H9 (cell line): ENCODE data around the gene PLEKHA1. TPM values are rescaled to one million over a fixed set of nuclear protein-coding genes. Genes with fewer than 3 reads are reported as not detected.
A peak's percentile ranks its signal among the peaks of the same experiment; 100 is the strongest.

Experiments used
- DNase-seq: peaks from one replicate; pipeline ENCODE4 v3.0.0-alpha.2; 2017
- H2AFZ ChIP-seq: one replicate; pipeline ENCODE4 v1.6.1; 2013; ENCODE audit warnings: mild to moderate bottlenecking, low read length, control low read depth, moderate library complexity
- H2AK5ac ChIP-seq: 2 replicates; pipeline ENCODE4 v1.6.1; 2013; ENCODE audit warnings: low read length, control low read depth, mixed read lengths; ENCODE audit not compliant: insufficient read length
- H2BK120ac ChIP-seq: one replicate; pipeline ENCODE4 v1.6.1; 2013; ENCODE audit warnings: low read depth, mild to moderate bottlenecking, low read length, control low read depth, inconsistent platforms; ENCODE audit not compliant: poor library complexity, severe bottlenecking
- H2BK12ac ChIP-seq: 2 replicates; pipeline ENCODE4 v1.6.1; 2013; ENCODE audit warnings: low read length, control low read depth, mixed read lengths, low read depth; ENCODE audit not compliant: insufficient read length
- H2BK15ac ChIP-seq: 2 replicates; pipeline ENCODE4 v1.6.1; 2013; ENCODE audit warnings: low read depth, low read length, control low read depth
- H2BK20ac ChIP-seq: one replicate; pipeline ENCODE4 v1.6.1; 2013; ENCODE audit warnings: low read depth, mild to moderate bottlenecking, low read length, control low read depth, inconsistent platforms; ENCODE audit not compliant: poor library complexity, severe bottlenecking
- H2BK5ac ChIP-seq: 2 replicates; pipeline ENCODE4 v1.6.1; 2013; ENCODE audit warnings: low read length, control low read depth, mixed read lengths; ENCODE audit not compliant: insufficient read length
- H3K14ac ChIP-seq: 2 replicates; pipeline ENCODE4 v1.6.1; 2013; ENCODE audit warnings: low read length, control low read depth; ENCODE audit not compliant: insufficient read depth
- H3K18ac ChIP-seq: 2 replicates; pipeline ENCODE4 v1.6.1; 2013; ENCODE audit warnings: low read depth, mild to moderate bottlenecking, mixed read lengths, low read length, control low read depth; ENCODE audit not compliant: insufficient read length
- H3K23ac ChIP-seq: 2 replicates; pipeline ENCODE4 v1.6.1; 2013; ENCODE audit warnings: low read length, control low read depth, mixed read lengths, low read depth; ENCODE audit not compliant: insufficient read length
- H3K23me2 ChIP-seq: 2 replicates; pipeline ENCODE4 v1.6.1; 2013; ENCODE audit warnings: low read depth, mild to moderate bottlenecking, mixed read lengths, low read length, control low read depth; ENCODE audit not compliant: insufficient read length, poor library complexity, severe bottlenecking
- H3K27ac ChIP-seq: 2 replicates; pipeline ENCODE4 v1.5.1; 2013; ENCODE audit warnings: low read length, control low read depth, mixed read lengths, low read depth; ENCODE audit not compliant: insufficient read length
- H3K27me3 ChIP-seq: 2 replicates; pipeline ENCODE4 v1.6.1; 2013; ENCODE audit warnings: low read length, control low read depth, inconsistent platforms; ENCODE audit not compliant: insufficient read depth
- H3K4ac ChIP-seq: 2 replicates; pipeline ENCODE4 v1.6.1; 2013; ENCODE audit warnings: low read depth, mild to moderate bottlenecking, control low read depth, inconsistent platforms, low read length, moderate library complexity
- H3K4me1 ChIP-seq: 2 replicates; pipeline ENCODE4 v1.6.1; 2013; ENCODE audit warnings: low read length, control low read depth, inconsistent platforms; ENCODE audit not compliant: insufficient read depth
- H3K4me2 ChIP-seq: 2 replicates; pipeline ENCODE4 v1.6.1; 2013; ENCODE audit warnings: low read length, control low read depth, mixed read lengths; ENCODE audit not compliant: insufficient read length, insufficient read depth
- H3K56ac ChIP-seq: 2 replicates; pipeline ENCODE4 v1.6.1; 2013; ENCODE audit warnings: low read depth, mild to moderate bottlenecking, mixed read lengths, low read length, control low read depth; ENCODE audit not compliant: insufficient read length
- H3K79me1 ChIP-seq: 2 replicates; pipeline ENCODE4 v1.6.1; 2013; ENCODE audit warnings: low read depth, mild to moderate bottlenecking, moderate library complexity, low read length, control low read depth, inconsistent platforms; ENCODE audit not compliant: insufficient read depth, poor library complexity, severe bottlenecking
- H3K79me2 ChIP-seq: 2 replicates; pipeline ENCODE4 v1.6.1; 2013; ENCODE audit warnings: low read length, control low read depth, inconsistent platforms; ENCODE audit not compliant: insufficient read depth
- H3K9ac ChIP-seq: 2 replicates; pipeline ENCODE4 v1.6.1; 2013; ENCODE audit warnings: low read length, control low read depth, mixed read lengths; ENCODE audit not compliant: insufficient read length; ENCODE audit errors: extremely low read depth
- H3K9me3 ChIP-seq: one replicate; pipeline ENCODE4 v1.6.1; 2013; ENCODE audit warnings: low read depth, low read length, inconsistent platforms; ENCODE audit not compliant: control insufficient read depth
- H3T11ph ChIP-seq: one replicate; pipeline ENCODE4 v1.6.1; 2013; ENCODE audit warnings: mild to moderate bottlenecking, low read length, control low read depth, inconsistent platforms
- H4K20me1 ChIP-seq: one replicate; pipeline ENCODE4 v1.6.1; 2013; ENCODE audit not compliant: control insufficient read depth, insufficient read length, insufficient read depth
- H4K5ac ChIP-seq: 2 replicates; pipeline ENCODE4 v1.6.1; 2013; ENCODE audit warnings: low read depth, mild to moderate bottlenecking, mixed read lengths, low read length, control low read depth; ENCODE audit not compliant: insufficient read length
- H4K8ac ChIP-seq: replicated peaks from 2 replicates; pipeline ENCODE4 v1.6.1; 2013; ENCODE audit warnings: low read length, control low read depth, mixed read lengths, low read depth; ENCODE audit not compliant: insufficient read length
- H4K91ac ChIP-seq: 2 replicates; pipeline ENCODE4 v1.6.1; 2013; ENCODE audit warnings: low read depth, mild to moderate bottlenecking, moderate library complexity, mixed read lengths, low read length, control low read depth; ENCODE audit not compliant: insufficient read length
- H3K27ac Mint-ChIP-seq, 3 experiments: 2 replicates in 2 of 3; 3 replicates in 1 of 3; pipeline ENCODE4 v1.8.0; 2020 to 2021; ENCODE audit warnings: mixed read lengths in 3 of 3, mild to moderate bottlenecking in 1 of 3, moderate library complexity in 1 of 3
- H3K27me3 Mint-ChIP-seq: 2 replicates; pipeline ENCODE4 v1.8.0; 2021; ENCODE audit warnings: low read depth, mild to moderate bottlenecking, moderate library complexity, mixed read lengths
- H3K36me3 Mint-ChIP-seq, 3 experiments: 2 replicates in 2 of 3; 3 replicates in 1 of 3; pipeline ENCODE4 v1.8.0; 2020 to 2021; ENCODE audit warnings: low read depth in 3 of 3, mixed read lengths in 3 of 3; ENCODE audit not compliant: insufficient read depth in 1 of 3
- H3K4me1 Mint-ChIP-seq, 2 experiments: 2 replicates each; pipeline ENCODE4 v1.8.0; 2020; ENCODE audit warnings: mixed read lengths in 2 of 2
- H3K4me3 Mint-ChIP-seq, 2 experiments: 2 replicates in 1 of 2; 3 replicates in 1 of 2; pipeline ENCODE4 v1.8.0; 2020 to 2021; ENCODE audit warnings: mild to moderate bottlenecking in 2 of 2, mixed read lengths in 2 of 2, moderate library complexity in 1 of 2
- H3K9me3 Mint-ChIP-seq, 2 experiments: 2 replicates in 1 of 2; 3 replicates in 1 of 2; pipeline ENCODE4 v1.8.0; 2020; ENCODE audit warnings: mild to moderate bottlenecking in 2 of 2, mixed read lengths in 2 of 2, moderate library complexity in 1 of 2
- WGBS: extraction: QIAGEN DNeasy Blood & Tissue Kit; methylation state at CpG from one replicate; pipeline ENCODE4 v1.1.7; 2013; ENCODE audit warnings: missing lambda C conversion rate, low lambda C conversion rate, mixed read lengths; ENCODE audit not compliant: insufficient read length; ENCODE audit errors: extremely low coverage; 5-methylcytosine and 5-hydroxymethylcytosine counted together
- total RNA-seq: library from RNA; stranded (reverse); gene quantifications from 2 replicates; pipeline ENCODE4 v1.2.1, GENCODE V29; 2021
- TF ChIP-seq, protein P1 (sequence below): fragments of 200-600 bp; sonication (generic); conservative IDR thresholded peaks from 3 replicates; pipeline ENCODE4 v1.8.0; 2021; ENCODE audit warnings: antibody characterized with exemption, mild to moderate bottlenecking

PLEKHA1 gene
- total RNA-seq, 1 experiment from 2014 or later = 32.7 TPM

DNA sequence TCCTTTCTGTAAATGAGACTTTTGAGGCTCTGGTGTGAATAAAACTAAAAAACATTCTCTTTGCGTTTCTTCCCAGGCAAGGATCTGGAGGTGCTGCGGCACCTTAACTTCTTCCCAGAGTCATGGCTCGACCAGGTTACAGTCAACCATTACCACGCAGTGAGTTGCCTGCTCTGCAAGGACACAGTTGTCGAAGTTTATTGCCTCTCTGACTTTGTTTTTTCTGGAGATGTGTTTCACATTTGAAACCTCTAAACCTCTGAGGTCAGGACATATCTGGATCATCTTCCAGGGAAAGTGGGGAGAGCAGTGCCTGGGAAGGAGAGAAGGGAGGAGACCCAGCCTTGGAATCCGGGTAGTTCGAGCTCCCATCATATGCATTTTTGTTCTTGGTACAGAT is 43.4 kb upstream of the PLEKHA1 start:
- H3K27me3 ChIP-seq = no peaks in the 10 kb centered on the region
- Mint-ChIP-seq H3K27ac (peak overlapping the region in 1 of 3 experiments; percentile 25; a peak in 1 of 7 replicates), H3K27me3 (peaks cover 6% of the 10 kb centered on the region), H3K4me3 (no peak overlapping the region), H3K9me3 (no peaks in the 10 kb centered on the region), H3K36me3 (peaks cover 0 to 2% (median 0%) of the 10 kb centered on the region in 3 experiments; a peak in 1 of 7 replicates), H3K4me1 (peaks cover 10 to 18% of the 10 kb centered on the region in 2 experiments)
- no peak overlapping the region for H3K23ac ChIP-seq
- TF ChIP-seq, protein P1, sequence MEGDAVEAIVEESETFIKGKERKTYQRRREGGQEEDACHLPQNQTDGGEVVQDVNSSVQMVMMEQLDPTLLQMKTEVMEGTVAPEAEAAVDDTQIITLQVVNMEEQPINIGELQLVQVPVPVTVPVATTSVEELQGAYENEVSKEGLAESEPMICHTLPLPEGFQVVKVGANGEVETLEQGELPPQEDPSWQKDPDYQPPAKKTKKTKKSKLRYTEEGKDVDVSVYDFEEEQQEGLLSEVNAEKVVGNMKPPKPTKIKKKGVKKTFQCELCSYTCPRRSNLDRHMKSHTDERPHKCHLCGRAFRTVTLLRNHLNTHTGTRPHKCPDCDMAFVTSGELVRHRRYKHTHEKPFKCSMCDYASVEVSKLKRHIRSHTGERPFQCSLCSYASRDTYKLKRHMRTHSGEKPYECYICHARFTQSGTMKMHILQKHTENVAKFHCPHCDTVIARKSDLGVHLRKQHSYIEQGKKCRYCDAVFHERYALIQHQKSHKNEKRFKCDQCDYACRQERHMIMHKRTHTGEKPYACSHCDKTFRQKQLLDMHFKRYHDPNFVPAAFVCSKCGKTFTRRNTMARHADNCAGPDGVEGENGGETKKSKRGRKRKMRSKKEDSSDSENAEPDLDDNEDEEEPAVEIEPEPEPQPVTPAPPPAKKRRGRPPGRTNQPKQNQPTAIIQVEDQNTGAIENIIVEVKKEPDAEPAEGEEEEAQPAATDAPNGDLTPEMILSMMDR = no peak
- no peak overlapping the region for H3K27ac ChIP-seq
- no peaks in the 10 kb centered on the region for H3K9me3 ChIP-seq
- H4K8ac ChIP-seq = no peak overlapping the region
- no peak overlapping the region for H3K56ac ChIP-seq
- no peak for DNase-seq
- H3K4ac ChIP-seq = no peak overlapping the region
- WGBS = no CpG with 5 or more reads among the region's 7 CpGs
- no peak overlapping the region for H3T11ph ChIP-seq
- no peak overlapping the region for H2BK15ac ChIP-seq
- H3K79me1 ChIP-seq = no peaks in the 10 kb centered on the region
- no peak overlapping the region for H2AFZ ChIP-seq
- no peak overlapping the region for H3K18ac ChIP-seq
- H3K23me2 ChIP-seq = no peaks in the 10 kb centered on the region
- no peak overlapping the region for H3K9ac ChIP-seq
- no peak overlapping the region for H4K5ac ChIP-seq
- no peaks in the 10 kb centered on the region for H4K20me1 ChIP-seq
- no peak overlapping the region for H3K4me2 ChIP-seq
- no peaks in the 10 kb centered on the region for H3K4me1 ChIP-seq
- H2BK20ac ChIP-seq = no peak overlapping the region
- no peak overlapping the region for H2AK5ac ChIP-seq
- no peaks in the 10 kb centered on the region for H3K79me2 ChIP-seq
- H2BK12ac ChIP-seq = no peak overlapping the region
- no peak overlapping the region for H3K14ac ChIP-seq
- H4K91ac ChIP-seq = no peak overlapping the region
- no peak overlapping the region for H2BK120ac ChIP-seq
- H2BK5ac ChIP-seq = no peak overlapping the region
